ENCODE data around the gene CLCA4.

DNA sequence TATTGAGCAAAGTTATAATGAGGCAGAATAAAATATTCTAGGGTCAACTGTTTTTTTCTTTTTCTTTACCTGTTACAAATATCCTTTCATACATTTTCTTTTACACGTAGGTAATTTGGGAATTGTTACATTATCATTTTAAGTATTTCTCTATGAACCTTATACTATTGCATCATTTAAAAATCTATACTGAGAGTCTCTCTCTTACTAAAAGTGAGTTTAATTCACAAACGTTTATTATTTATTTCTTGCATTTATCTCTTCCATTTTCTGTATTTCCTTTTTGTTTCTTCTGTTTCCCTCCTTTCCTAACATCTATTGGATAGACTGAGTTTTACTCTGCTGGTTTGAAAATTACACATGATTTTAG lies 25.4 kb upstream of the CLCA4 start:
- TF ChIP-seq POLR2AphosphoS5 (IDR thresholded peaks at IDR 0.05; ENCODE audit: low read depth) (no peak), STAT1 (IDR thresholded peaks at IDR 0.05; ENCODE audit: unreplicated experiment) (no peak), EZH2phosphoT487 (IDR thresholded peaks at IDR 0.05; ENCODE audit: unreplicated experiment) (no peak), JUNB (IDR thresholded peaks at IDR 0.05; ENCODE audit: unreplicated experiment) (no peak), EZH2 (IDR thresholded peaks at IDR 0.05; ENCODE audit: low read depth, unreplicated experiment) (no peak)
- TF ChIP-seq, protein P1, sequence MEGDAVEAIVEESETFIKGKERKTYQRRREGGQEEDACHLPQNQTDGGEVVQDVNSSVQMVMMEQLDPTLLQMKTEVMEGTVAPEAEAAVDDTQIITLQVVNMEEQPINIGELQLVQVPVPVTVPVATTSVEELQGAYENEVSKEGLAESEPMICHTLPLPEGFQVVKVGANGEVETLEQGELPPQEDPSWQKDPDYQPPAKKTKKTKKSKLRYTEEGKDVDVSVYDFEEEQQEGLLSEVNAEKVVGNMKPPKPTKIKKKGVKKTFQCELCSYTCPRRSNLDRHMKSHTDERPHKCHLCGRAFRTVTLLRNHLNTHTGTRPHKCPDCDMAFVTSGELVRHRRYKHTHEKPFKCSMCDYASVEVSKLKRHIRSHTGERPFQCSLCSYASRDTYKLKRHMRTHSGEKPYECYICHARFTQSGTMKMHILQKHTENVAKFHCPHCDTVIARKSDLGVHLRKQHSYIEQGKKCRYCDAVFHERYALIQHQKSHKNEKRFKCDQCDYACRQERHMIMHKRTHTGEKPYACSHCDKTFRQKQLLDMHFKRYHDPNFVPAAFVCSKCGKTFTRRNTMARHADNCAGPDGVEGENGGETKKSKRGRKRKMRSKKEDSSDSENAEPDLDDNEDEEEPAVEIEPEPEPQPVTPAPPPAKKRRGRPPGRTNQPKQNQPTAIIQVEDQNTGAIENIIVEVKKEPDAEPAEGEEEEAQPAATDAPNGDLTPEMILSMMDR (conservative IDR thresholded peaks at IDR 0.05; ENCODE audit: low read depth in 2 of 2) = no peak
- TF ChIP-seq, protein P2, sequence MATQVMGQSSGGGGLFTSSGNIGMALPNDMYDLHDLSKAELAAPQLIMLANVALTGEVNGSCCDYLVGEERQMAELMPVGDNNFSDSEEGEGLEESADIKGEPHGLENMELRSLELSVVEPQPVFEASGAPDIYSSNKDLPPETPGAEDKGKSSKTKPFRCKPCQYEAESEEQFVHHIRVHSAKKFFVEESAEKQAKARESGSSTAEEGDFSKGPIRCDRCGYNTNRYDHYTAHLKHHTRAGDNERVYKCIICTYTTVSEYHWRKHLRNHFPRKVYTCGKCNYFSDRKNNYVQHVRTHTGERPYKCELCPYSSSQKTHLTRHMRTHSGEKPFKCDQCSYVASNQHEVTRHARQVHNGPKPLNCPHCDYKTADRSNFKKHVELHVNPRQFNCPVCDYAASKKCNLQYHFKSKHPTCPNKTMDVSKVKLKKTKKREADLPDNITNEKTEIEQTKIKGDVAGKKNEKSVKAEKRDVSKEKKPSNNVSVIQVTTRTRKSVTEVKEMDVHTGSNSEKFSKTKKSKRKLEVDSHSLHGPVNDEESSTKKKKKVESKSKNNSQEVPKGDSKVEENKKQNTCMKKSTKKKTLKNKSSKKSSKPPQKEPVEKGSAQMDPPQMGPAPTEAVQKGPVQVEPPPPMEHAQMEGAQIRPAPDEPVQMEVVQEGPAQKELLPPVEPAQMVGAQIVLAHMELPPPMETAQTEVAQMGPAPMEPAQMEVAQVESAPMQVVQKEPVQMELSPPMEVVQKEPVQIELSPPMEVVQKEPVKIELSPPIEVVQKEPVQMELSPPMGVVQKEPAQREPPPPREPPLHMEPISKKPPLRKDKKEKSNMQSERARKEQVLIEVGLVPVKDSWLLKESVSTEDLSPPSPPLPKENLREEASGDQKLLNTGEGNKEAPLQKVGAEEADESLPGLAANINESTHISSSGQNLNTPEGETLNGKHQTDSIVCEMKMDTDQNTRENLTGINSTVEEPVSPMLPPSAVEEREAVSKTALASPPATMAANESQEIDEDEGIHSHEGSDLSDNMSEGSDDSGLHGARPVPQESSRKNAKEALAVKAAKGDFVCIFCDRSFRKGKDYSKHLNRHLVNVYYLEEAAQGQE (IDR thresholded peaks at IDR 0.05; ENCODE audit: unreplicated experiment) = no peak

Data from GM23338 (cell line).